DMS53 treated with DMSO at 0.1 percent for 48 hours (cell line): ENCODE data around the gene RAB11FIP4.
A peak's percentile ranks its signal among the peaks of the same experiment; 100 is the strongest.

Source experiments
- DNase-seq: peaks from one replicate; lab custom pipeline; 2025; ENCODE audit not compliant: unreplicated experiment; lab: John Stamatoyannopoulos, UW

Gene RAB11FIP4

DNA sequence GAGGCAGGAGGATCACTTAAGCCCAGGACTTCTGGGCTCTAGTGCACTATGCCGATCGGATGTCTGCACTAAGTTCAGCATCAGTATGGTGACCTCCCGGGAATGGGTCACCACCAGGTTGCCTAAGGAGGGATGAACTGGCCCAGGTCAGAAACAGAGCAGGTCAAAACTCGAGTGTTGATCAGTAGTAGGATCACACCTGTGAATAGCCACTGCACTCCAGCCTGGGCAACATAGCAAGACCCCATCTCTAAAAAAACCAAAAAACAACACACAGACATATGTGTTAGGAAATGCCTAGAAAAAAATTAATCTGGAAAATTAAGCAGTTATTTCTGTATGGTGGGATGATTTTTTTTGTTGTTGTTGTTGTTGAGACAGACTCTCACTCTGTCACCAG, 127.0 kb downstream of the RAB11FIP4 start:
- DNase-seq = no peak

DNA sequence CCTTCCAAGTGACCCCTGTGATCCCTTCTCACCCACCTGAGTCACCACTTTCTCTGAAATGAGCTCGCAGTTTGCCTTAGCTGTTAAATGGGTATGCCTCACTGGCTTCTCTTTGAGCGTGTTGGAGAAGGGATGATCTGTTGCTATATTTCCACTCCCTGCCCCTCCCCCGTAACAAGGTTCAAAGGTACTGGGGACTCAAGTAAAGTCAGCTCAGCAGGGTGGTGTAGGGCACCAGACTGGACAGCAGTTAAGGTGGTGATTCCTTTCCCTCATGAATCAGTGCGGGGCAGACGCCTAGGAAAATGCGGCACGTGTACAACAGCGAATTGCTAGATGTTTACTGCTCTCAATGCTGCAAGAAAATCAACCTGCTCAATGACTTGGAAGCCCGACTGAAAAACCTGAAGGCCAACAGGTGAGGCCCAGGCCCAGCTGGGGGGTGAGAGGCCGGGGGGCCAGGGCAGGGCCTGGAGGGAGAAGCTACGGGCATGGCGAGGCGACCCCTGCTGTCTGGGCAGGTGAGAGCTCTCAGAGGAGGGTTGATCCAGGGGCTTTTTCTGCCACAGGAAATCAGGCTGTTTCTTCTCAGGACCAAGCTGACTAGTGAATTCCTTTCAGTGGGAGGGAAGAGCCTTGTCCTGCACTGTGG, 130.3 kb downstream of the RAB11FIP4 start:
- no peak for DNase-seq

DNA sequence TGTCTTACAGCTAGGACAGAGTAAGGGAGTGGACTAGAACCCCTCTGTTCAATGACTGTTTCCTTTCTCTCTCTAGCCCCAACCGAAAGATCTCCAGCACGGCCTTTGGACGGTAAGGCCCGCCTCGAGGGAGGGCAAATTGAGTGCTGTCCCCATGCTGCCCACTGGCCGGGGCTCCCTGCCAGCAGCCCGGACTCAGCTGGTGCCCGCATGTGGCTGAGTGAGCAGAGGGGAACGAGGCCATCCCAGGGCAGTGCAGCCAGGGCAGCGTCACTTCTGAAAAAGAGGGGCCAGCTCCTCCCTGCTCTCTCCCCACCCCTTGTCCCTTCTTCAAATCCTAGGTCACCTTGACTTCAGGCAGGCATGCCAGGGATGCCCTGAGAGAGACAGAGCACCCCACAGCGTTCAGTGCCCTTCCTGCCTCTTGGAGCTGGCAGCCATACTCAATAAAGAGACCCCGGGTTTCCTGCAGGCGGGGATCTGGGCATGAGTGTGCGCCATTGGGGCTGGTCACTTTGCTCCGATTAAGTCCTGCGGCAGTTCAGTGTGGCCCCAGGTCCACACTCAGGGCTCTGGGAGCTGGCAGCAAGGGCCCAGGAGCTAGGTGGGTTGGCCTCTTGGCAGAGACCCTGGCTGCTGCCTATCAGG, 130.9 kb downstream of the RAB11FIP4 start:
- DNase-seq = no peak

DNA sequence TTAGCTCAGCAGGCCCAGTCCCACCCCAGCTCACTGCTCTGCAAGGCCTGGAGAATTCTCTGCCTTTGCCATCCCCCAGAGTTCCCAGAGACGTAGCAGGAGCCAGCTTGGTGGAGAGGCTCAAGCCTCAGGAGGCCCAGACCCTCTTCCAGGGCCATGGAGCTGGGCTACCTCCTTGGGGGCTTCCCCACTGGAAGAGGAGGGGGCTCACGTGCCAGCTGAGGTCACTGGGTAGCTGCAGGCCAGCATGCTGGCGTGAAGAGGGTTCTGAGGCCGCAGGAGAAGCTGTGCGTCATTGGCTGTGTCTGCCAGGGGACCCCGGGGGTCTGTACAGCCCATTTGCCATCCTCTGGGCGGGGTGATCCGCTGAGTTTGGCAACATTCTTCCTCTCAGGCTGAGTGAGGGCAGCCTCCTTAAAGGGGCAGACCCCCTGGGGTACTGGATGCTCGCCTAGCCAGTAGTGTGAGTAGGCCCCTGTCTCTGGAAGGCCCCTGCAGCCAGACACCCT, 131.6 kb downstream of the RAB11FIP4 start:
- no peak for DNase-seq

DNA sequence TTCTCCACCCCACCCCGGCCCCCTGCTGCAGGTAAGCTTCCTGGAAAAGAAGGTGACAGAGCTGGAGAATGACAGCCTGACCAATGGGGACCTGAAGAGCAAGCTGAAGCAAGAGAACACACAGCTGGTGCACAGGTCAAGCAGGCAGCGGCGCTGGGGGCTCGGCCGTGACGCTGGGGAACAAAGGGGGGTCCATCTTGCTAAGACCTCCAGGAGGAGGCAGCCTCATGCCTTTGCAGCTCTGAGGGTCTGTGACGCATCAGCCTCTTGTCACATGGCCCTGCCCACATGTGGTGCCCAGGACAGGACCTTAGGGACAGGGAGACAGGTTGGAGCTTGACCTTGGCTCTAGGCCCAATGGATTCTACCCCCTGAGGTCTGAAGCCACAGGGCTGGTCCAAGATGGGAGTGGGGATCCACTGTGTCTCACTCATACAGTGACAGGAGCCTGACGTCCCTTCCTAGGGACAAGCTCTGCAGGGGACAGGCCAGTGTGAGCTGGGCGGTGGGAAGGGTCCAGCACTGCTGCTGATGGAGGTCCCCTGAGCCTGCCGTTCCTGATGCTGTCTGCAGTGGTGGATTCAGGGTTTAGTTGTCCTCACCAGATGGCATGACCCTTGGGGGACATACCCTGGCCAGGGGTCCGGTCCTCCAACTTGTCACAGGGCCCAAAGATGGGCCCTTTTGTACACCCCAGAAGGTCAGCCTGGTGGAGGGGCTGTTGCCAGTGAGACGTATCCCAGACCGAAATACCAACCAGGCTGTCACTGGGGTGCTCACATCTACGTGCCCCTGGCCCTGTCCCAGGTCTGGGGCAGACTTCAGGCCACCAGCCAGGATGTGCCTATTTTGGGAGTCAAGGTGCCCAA, 132.6 kb downstream of the RAB11FIP4 start:
- DNase-seq = no peak

DNA sequence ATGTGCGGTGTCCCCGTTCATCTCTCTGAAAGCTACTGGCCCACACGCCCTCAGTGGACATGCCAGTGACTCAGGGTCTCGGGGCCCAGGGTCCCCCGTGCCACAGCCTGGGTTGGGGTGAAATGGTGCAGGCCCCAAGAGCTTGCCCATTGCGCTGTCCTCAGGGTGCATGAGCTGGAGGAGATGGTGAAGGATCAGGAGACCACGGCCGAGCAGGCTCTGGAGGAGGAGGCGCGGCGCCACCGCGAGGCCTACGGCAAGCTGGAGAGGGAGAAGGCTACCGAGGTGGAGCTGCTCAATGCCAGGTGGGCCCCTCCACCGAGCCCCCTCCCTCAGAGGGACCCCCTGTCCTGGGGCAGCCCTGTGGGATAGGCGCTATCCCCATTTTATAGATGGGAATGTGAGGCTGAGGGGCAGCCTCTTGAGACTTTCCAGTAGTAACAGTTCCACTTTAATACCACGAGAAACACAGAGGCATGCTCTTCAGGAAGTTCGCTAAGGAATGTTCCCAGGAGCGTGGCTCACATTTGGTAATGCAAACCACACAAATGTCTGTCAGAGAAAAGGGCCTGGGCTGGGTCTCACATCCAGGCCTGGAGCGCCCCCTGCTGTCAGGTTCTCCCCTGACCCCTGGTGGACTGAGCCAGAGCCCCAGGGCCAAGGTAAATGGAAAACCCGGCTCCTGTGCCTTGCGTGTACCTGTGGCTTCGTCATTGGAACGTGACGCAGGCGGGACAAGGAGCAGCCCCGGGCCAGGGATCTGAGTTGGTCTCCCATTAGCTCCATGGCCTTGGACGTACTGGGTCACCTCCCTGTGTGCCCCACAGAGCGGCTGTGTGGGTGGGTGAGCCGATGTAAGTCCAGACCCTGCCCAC, 133.7 kb downstream of the RAB11FIP4 start:
- peak; percentile 29 for DNase-seq

DNA sequence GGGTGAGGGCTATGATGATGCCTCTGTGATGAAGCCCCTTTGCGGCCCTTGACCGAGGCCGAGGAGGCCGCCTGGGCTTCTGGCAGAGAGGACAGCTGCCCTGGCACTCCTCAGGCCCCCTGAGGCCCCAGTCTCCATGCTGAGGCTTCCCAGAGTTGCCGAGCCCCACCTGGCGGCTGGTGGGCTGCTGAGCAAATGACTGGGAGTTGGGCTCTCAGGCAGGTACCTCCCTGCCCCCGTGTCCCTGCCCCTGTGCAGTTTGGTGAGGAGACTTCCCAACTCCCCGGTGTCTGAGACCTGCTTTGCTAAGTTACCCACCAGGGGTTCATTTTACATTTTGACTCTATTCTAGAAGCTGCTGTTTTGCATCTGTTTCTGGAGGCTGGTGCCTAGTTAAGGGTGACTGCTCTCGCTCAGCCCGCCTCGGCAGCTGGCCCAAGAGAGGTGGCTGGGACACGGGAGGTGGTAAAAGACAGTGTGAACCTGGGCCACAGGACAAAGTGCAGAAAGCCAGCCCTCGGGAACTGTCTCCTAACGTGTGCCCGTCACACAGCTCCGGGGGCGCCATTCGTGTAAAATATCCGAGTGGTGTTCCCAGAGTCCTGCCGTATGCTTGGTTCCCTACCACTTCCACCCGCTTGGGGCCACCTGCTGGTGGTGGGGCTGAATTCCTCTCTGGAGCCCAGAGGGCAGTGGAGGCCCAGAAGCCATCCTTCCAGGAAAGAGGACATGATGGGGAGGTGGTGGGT, 134.5 kb downstream of the RAB11FIP4 start:
- DNase-seq = no peak

DNA sequence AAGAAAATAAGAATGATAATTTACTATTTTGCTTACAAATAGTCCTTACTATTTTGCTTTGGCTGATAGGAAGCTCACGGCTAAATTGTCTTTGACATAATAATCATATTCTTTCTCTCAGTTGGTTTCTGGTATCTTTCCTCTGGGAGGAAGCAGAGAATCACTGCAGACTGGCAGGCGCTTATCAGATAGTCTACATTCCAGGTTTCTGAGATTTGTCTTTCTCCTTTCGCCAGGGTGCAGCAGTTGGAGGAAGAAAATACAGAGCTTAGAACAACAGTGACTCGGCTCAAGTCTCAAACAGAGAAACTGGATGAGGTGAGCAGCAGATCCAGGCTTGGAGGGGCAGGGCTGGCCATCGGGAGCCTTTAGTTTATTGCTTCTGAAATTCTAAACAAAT, 136.1 kb downstream of the RAB11FIP4 start:
- no peak for DNase-seq

DNA sequence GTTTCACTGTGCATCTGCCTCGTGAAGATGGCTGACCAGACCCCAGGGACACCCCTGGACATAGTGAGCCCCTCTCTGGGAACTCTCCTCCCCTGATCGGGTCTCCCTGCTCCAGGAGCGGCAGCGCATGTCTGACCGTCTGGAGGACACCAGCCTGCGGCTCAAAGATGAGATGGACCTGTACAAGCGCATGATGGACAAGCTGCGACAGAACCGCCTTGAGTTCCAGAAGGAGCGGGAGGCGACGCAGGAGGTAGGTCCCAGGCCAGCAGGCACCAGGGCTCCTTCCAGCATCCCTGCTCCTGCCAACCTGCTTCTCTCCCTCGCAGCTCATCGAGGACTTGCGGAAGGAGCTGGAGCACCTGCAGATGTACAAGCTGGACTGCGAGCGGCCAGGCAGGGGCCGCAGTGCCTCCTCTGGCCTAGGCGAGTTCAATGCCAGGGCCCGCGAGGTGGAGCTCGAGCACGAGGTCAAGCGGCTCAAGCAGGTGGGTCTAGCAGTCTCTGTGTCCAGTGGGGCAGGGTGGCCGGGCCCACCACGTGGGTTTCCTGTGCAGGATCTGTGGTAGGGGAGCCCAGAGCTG, 136.9 kb downstream of the RAB11FIP4 start:
- no peak for DNase-seq

DNA sequence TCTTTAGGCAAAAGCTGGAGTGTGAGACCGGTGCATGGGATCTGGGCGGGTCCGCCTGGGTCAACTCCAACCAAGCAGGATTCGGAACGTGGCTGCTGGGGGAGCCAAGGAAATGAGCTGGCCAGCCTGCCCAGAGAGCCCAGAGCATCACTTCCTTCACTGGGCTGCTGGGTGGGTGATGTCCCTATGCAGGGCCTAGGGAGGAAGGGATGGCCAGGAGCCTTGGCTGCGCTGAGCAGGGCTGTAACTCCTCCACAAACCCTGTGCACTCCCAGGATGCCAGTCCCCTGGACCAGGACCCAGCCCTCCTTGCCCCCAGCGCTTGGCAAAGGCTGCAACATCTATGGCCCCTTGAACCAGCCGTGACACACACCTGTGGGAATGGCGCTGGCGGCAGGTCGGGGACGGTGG, 138.4 kb downstream of the RAB11FIP4 start:
- no peak for DNase-seq

DNA sequence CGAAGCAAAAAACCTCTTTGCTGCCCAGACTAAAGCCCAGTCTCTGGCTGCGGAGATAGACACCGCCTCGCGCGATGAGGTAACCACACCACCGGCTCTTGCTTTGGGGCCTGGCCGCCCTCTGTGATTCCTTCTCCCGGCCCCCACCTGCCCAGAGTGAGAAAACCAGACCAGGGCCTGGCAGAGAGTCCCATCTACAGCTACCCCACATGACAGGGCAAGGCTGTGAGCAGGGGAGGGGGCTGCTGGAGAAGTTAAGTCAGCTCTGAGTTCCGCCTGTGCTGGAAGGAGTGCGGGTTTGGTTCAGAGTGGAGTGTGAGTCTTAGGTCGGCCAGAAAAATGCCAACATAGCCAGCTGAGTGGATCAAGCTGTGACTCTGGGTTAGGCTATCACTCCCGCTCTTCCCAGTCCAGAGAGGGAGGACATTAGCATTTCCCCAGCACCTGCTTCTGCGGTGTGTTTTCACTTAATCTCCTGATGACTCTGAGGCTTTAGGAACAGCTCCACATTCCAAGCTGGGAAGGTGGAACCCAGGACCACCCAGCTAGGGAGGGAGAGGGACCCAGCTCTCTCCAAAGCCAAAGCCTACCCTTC, 139.0 kb downstream of the RAB11FIP4 start:
- no peak for DNase-seq

DNA sequence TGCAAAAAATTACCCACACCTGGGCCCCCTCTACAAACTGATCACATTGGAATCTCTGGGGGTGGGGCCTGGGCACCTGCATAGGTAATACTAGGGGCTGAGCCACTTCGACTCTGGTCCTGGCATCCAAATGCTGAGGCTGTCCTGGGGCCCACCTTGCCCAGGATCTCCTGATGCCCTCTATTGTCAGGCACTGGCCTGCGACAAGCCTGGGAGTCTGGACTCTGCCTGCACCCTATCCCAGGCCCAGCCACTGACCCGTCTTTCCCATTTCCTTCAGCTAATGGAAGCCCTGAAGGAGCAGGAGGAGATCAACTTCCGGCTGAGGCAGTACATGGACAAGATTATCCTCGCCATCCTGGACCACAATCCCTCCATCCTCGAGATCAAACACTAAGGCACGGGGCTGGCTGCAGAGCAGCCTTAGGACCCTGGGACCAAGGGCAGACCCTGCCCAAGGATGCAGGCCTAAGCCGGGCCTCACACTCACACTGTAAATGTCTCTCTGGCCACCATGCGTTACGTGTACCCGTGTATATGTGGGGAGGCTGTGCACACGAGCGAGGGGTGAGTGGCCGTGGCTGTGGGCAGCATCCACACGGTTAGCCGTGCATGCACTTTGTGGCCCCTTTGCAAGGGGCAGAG, 140.0 kb downstream of the RAB11FIP4 start:
- DNase-seq = no peak

DNA sequence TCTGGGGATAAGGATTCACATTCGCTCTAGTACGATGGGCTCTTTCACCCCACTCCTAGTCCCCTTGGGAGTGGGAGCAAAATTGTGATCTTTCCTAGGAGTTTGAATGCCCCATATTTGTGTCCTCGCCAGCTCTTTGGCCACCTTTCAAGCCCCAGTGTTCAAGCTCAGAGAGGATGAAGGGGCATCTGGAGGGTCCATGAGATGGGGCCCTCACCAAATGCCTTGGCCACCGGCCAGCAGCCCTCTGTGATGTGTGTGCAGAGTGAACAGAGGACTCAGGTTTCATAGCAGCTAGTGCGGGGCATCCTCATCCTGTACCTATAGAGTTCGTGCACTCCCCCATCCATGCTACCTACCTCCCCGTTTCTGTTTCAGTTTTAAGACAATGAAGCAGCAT, 140.6 kb downstream of the RAB11FIP4 start:
- no peak for DNase-seq

DNA sequence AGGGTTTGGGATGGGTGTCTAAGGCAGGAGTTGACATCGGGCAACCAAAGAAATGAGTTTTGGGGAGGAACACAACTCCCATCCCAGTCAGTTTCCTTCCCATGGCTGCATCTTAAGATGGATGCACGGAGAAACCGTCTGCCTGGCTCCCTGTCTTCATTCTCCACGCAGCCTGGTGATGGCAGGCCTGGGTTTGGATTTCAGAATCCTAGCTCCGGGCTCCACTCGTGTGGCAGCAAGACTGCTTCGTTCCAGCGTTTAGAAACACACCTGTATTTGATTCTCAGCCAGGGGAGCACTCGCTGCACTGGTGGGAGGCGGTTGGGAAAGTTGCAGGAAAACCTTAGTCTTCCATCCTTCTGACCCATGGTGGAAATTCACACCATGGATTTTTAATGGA, 141.1 kb downstream of the RAB11FIP4 start:
- no peak for DNase-seq

DNA sequence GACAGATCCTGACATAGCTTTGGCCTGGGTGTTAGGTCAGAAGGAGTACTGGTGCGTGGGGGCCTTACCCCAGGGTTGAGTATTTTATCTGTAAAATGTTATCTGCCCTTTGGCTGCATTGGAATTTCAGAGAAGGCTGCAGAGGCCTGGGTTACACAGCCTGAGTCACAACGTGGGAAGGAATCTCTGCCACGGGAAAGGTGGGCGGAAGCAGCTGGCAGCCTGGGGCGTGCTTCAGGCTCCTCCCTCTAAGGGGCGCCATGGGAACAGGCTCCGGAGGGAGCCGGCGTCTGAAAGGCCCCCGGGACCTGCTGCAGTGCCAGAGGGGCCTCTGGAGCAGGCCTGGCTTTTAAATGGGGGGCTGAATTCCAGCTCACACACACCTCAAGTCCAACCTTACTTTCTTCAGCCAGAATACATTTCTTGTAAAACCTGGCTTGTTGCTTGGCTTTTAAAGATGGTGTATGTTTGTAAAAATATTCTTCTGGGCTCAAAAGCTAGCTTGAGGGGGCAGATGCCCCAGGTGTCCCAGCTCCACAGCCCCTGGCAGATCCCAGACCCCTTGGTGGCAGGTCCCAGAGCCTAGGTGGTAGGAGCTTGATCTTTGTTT, 142.2 kb downstream of the RAB11FIP4 start:
- no peak for DNase-seq

DNA sequence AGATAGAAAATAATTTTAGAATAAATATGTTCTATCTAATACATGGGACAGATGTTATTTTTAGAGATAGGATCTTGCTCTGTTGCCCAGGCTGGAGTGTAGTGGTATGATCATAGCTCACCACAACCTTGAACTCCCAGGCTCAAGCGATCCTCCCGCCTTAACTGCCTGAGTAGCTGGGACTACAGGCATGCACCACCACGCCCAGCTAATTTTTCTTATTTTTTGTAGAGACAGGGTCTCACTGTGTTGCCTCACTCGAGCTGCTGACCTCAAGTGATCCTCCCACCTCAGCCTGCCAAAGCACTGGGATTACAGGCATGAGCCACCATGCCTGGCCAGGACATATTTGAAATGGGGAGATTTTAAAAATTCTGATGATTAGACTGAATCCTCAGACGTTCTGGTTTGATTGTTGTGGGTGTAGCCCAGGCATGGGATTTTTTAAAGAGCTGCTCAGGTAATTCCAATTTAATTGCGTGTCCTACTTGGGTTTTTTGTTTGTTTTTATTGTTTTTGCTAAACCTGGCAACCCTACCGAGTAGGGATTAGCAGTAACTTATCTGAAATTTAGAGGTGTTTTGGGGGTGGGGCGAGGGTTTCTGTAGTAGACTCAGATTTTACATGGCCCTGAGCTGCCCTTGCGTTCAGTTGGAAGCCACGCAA, 142.9 kb downstream of the RAB11FIP4 start:
- no peak for DNase-seq

DNA sequence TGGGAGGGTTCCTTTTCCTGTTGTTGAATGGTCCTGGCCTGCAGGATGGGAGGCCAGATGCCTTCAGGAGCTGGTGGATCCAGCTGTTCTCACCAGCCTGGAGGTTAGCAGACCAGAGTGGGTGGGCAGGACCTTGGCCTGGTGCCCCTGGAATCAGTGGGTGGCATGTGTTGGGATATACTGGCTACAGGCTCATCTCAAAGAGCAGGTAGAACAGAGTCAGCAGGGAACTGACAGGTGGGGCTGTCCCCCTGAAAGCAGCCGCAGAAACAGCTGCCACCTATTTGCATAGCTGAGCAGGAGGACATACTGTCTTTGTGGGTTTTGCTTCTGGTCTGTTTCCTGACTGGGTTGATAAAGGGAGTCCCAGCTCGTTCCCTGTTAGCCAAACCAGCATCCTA, 144.1 kb downstream of the RAB11FIP4 start:
- peak; percentile 47 for DNase-seq

DNA sequence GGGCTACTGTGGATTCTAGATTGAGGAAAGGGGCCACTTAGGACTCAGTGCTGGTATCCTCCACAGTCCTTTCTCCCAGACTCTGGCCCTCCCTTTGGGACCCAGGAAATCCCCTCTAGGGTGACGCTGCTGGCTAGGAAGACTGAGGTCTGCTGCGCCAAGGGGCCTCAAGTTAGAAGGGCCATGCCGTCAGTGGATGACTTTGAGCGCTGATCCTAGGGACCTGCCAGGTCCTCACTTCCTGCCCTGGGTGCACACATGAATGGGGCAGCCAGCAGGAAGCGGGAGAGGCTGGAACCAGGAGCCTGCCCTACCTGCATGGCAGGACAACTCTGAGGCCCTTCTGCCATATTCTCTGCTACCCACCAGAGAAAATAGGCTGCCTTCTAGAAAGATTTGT, 145.0 kb downstream of the RAB11FIP4 start:
- no peak for DNase-seq
